ENCODE measurements around the gene RGS9. TPM values are rescaled to one million over a fixed set of nuclear protein-coding genes. Genes with fewer than 3 reads are reported as not detected.

The RGS9 gene
- total and polyA plus RNA-seq, 2 donors (not counting 1 experiment from before 2014, with no cell fraction given): 0.36 to 3.4 TPM

GRCh38 chr17:65259696-65260485, 122.7 kb downstream of the RGS9 start:
- intact Hi-C loops (cut with micrococcal nuclease): no loop called here

More at GRCh38 chr17:65259696-65260485, 122.7 kb downstream of the RGS9 start:
- H4K20me1 ChIP-seq (ENCODE audit: control insufficient read depth, insufficient read depth, low read length, poor library complexity, severe bottlenecking): no peaks in the 10 kb centered on the region
- H3K27ac ChIP-seq (ENCODE audit: low read length in 2 of 2): no peak overlapping the region
- Mint-ChIP-seq H3K9me3 (ENCODE audit: insufficient read depth) (peaks cover 5% of the 10 kb centered on the region), H3K4me1 (no peaks in the 10 kb centered on the region), H3K4me3 (no peak overlapping the region), H3K27ac (no peak overlapping the region), H3K27me3 (peaks cover 38% of the 10 kb centered on the region)
- TF ChIP-seq EZH2 (IDR thresholded peaks at IDR 0.05; ENCODE audit: borderline replicate concordance, insufficient read depth, low read depth, low read length, poor library complexity, severe bottlenecking): no peak
- TF ChIP-seq CTCF (IDR thresholded peaks at IDR 0.05): no peak
- WGBS (ENCODE audit: insufficient coverage): 67% methylated on average over 1 of the region's 7 CpGs
- H3K9ac ChIP-seq (ENCODE audit: low read length): no peak overlapping the region
- H3K9me3 ChIP-seq (ENCODE audit: control extremely low read depth in 1 of 3, control insufficient read depth in 2 of 3, insufficient read depth in 1 of 3, low read length in 2 of 3): peaks cover 0 to 9% (median 0%) of the 10 kb centered on the region in 3 donors
- H3K4me3 ChIP-seq (ENCODE audit: control extremely low read depth in 1 of 5, extremely low read depth in 1 of 5, insufficient read depth in 1 of 5, low read depth in 2 of 5, low read length in 4 of 5): no peak overlapping the region
- DNase-seq (no peak), ATAC-seq (ENCODE audit: low read depth) (no peak)
- H3K4me2 ChIP-seq (replicated peaks; ENCODE audit: low read depth, low read length, poor library complexity, severe bottlenecking): no peak overlapping the region
- H3K27me3 ChIP-seq (replicated peaks in 1 of 4; ENCODE audit: control extremely low read depth in 1 of 4, control insufficient read depth in 3 of 4, insufficient read depth in 4 of 4, low read length in 3 of 4): no peaks in the 10 kb centered on the region
- H3K36me3 ChIP-seq (replicated peaks in 1 of 2; ENCODE audit: control extremely low read depth in 1 of 2, control insufficient read depth in 1 of 2, extremely low read depth in 1 of 2, insufficient read depth in 2 of 2, low read length in 1 of 2): no peaks in the 10 kb centered on the region
- POLR2A ChIA-PET: no interaction called here
- CTCF ChIA-PET: no interaction called here
- H3K4me1 ChIP-seq (ENCODE audit: control insufficient read depth in 2 of 2, insufficient read depth in 2 of 2, low read length in 2 of 2): no peaks in the 10 kb centered on the region
- H3K79me2 ChIP-seq (ENCODE audit: control insufficient read depth, insufficient read depth, low read length): no peaks in the 10 kb centered on the region
- H2AFZ ChIP-seq (ENCODE audit: insufficient read depth, low read depth, low read length, poor library complexity, severe bottlenecking): no peak overlapping the region
